HEK293 (cell line): ENCODE data around the gene IL10RB.
A peak's percentile ranks its signal among the peaks of the same experiment; 100 is the strongest.

Experiments used
- CTCF ChIA-PET: fragments of 350-600 bp; formaldehyde crosslinking; extraction: SDS; loops from one replicate; lab custom pipeline; 2021; ENCODE audit warnings: antibody characterized with exemption; lab: Yijun Ruan, JAX
- POLR2A ChIA-PET: fragments of 300-600 bp; formaldehyde crosslinking; extraction: SDS; loops from one replicate; lab custom pipeline; 2020; ENCODE audit warnings: antibody characterized with exemption, inconsistent platforms; lab: Yijun Ruan, JAX
- H3K27ac ChIP-seq: fragments of 200-500 bp; sonication (Bioruptor generic); 2 replicates; pipeline ENCODE4 v1.5.1; 2014; ENCODE audit warnings: low read depth, low read length, control low read depth, inconsistent platforms; ENCODE audit errors: extremely low read depth
- H3K36me3 ChIP-seq, 2 experiments: fragments of 200-500 bp in 1 of 2; sonication (Bioruptor generic) in 1 of 2; 1 replicate in 1 of 2; 2 replicates in 1 of 2; pipeline ENCODE4 v1.5.1; 2014 to 2017; ENCODE audit warnings: inconsistent platforms in 2 of 2, low read length in 2 of 2; ENCODE audit not compliant: control insufficient read depth in 2 of 2, insufficient read depth in 1 of 2
- H3K4me1 ChIP-seq: fragments of 200-500 bp; sonication (Bioruptor generic); 2 replicates; pipeline ENCODE4 v1.5.1; 2014; ENCODE audit warnings: mild to moderate bottlenecking, low read length, inconsistent platforms; ENCODE audit not compliant: control insufficient read depth, insufficient read depth
- H3K4me3 ChIP-seq: 2 replicates; pipeline ENCODE4 v1.5.1; 2011; ENCODE audit warnings: low read depth, mild to moderate bottlenecking, control low read depth, low read length, moderate library complexity
- H3K9me3 ChIP-seq: fragments of 200-500 bp; sonication (Bioruptor generic); 2 replicates; pipeline ENCODE4 v1.5.1; 2014; ENCODE audit warnings: low read depth, low read length, inconsistent platforms; ENCODE audit not compliant: control insufficient read depth, insufficient read depth
- GLIS1 ChIP-seq: fragments of 450-650 bp; formaldehyde crosslinking; IDR thresholded peaks from 2 replicates; pipeline ENCODE4 v1.5.1; 2016; ENCODE audit warnings: missing biosample characterization, missing genetic modification characterization
- RBAK ChIP-seq: fragments of 450-650 bp; formaldehyde crosslinking; IDR thresholded peaks from 2 replicates; pipeline ENCODE4 v1.5.1; 2016; ENCODE audit warnings: missing biosample characterization, missing genetic modification characterization
- SP2 ChIP-seq: fragments of 450-650 bp; formaldehyde crosslinking; IDR thresholded peaks from 2 replicates; pipeline ENCODE4 v1.5.1; 2016; ENCODE audit warnings: missing biosample characterization, missing genetic modification characterization
- ZBTB20 ChIP-seq: fragments of 450-650 bp; formaldehyde crosslinking; IDR thresholded peaks from 2 replicates; pipeline ENCODE4 v1.5.1; 2016; ENCODE audit warnings: missing biosample characterization, missing genetic modification characterization
- ZNF292 ChIP-seq: fragments of 450-650 bp; formaldehyde crosslinking; IDR thresholded peaks from 2 replicates; pipeline ENCODE4 v1.5.1; 2016; ENCODE audit warnings: low read depth, missing biosample characterization, missing genetic modification characterization, borderline replicate concordance
- ZNF324 ChIP-seq: fragments of 450-650 bp; formaldehyde crosslinking; IDR thresholded peaks from 2 replicates; pipeline ENCODE4 v1.5.1; 2016; ENCODE audit warnings: missing biosample characterization, missing genetic modification characterization
- ZNF335 ChIP-seq: fragments of 450-650 bp; formaldehyde crosslinking; conservative IDR thresholded peaks from 2 replicates; pipeline ENCODE4 v1.5.1; 2016; ENCODE audit warnings: missing biosample characterization, missing genetic modification characterization
- ZNF341 ChIP-seq: fragments of 450-650 bp; formaldehyde crosslinking; IDR thresholded peaks from 2 replicates; pipeline ENCODE4; 2016; ENCODE audit warnings: low read depth, missing biosample characterization, missing genetic modification characterization
- ZNF391 ChIP-seq: fragments of 450-650 bp; formaldehyde crosslinking; IDR thresholded peaks from 2 replicates; pipeline ENCODE4 v1.5.1; 2016; ENCODE audit warnings: low read depth, missing biosample characterization, missing genetic modification characterization, borderline replicate concordance
- ZNF768 ChIP-seq: fragments of 450-650 bp; formaldehyde crosslinking; IDR thresholded peaks from 2 replicates; pipeline ENCODE4 v1.5.1; 2018; ENCODE audit warnings: missing biosample characterization, mild to moderate bottlenecking, missing genetic modification characterization
- ZNF843 ChIP-seq: fragments of 450-650 bp; formaldehyde crosslinking; IDR thresholded peaks from 2 replicates; pipeline ENCODE4 v1.5.1; 2016; ENCODE audit warnings: missing biosample characterization, missing genetic modification characterization
- TF ChIP-seq, protein P1 (sequence below): fragments of 450-650 bp; formaldehyde crosslinking; IDR thresholded peaks from 2 replicates; pipeline ENCODE4 v1.5.1; 2016; ENCODE audit warnings: missing biosample characterization, missing genetic modification characterization
- TF ChIP-seq, protein P2 (sequence below): fragments of 450-650 bp; formaldehyde crosslinking; IDR thresholded peaks from 2 replicates; pipeline ENCODE4 v1.5.1; 2016; ENCODE audit warnings: missing biosample characterization, missing genetic modification characterization
- TF ChIP-seq, protein P3 (sequence below): fragments of 450-650 bp; formaldehyde crosslinking; IDR thresholded peaks from 2 replicates; pipeline ENCODE4 v1.5.1; 2016; ENCODE audit warnings: missing biosample characterization, missing genetic modification characterization, low read depth
- TF ChIP-seq, protein P4 (sequence below): IDR thresholded peaks from 2 replicates; pipeline ENCODE4 v1.6.1; 2011; ENCODE audit warnings: mild to moderate bottlenecking, low read depth, low read length, borderline replicate concordance
- TF ChIP-seq, protein P5 (sequence below): fragments of 450-650 bp; formaldehyde crosslinking; IDR thresholded peaks from 2 replicates; pipeline ENCODE4 v1.5.1; 2016; ENCODE audit warnings: missing biosample characterization, missing genetic modification characterization

Gene IL10RB

DNA sequence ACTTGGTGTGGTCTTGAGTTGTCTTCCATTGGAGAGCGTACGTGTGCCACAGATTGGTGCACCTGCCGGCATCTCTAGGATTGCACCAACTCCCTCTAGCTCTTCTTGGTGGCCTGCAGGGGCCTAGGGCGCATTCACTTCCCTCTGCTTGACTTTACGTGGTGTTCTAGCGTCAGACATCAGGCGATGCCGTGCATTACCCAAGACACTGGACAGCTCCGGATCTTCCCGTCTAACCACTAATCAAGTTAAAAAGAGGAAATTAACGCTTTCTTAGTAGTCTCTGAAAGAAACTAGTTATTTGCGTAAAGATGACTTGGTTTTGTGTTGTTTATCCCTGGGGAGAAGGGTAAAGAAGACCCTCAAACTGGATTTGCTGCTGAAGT is 510 bp upstream of the IL10RB start:
- no peak overlapping the region; the same call in 1 of the 2 replicates for H3K4me3 ChIP-seq
- no peaks in the 10 kb centered on the region for H3K9me3 ChIP-seq
- CTCF ChIA-PET, result interaction anchor here (0.8 to 1.4 kb wide), 2 partner anchors 96 to 179 kb away, joined by 3 read pairs; no protein-coding TSS in a partner anchor
- POLR2A ChIA-PET, result interaction anchor here (0.6 to 2.4 kb wide), 6 partner anchors 15 to 1631 kb away, joined by 3 to 11 read pairs (median 4); partner anchors contain the start of gene IFNAR1
- peaks cover 0 to 27% of the 10 kb centered on the region in 2 experiments; a peak in 2 of 3 replicates for H3K36me3 ChIP-seq
- TF ChIP-seq, protein P1, sequence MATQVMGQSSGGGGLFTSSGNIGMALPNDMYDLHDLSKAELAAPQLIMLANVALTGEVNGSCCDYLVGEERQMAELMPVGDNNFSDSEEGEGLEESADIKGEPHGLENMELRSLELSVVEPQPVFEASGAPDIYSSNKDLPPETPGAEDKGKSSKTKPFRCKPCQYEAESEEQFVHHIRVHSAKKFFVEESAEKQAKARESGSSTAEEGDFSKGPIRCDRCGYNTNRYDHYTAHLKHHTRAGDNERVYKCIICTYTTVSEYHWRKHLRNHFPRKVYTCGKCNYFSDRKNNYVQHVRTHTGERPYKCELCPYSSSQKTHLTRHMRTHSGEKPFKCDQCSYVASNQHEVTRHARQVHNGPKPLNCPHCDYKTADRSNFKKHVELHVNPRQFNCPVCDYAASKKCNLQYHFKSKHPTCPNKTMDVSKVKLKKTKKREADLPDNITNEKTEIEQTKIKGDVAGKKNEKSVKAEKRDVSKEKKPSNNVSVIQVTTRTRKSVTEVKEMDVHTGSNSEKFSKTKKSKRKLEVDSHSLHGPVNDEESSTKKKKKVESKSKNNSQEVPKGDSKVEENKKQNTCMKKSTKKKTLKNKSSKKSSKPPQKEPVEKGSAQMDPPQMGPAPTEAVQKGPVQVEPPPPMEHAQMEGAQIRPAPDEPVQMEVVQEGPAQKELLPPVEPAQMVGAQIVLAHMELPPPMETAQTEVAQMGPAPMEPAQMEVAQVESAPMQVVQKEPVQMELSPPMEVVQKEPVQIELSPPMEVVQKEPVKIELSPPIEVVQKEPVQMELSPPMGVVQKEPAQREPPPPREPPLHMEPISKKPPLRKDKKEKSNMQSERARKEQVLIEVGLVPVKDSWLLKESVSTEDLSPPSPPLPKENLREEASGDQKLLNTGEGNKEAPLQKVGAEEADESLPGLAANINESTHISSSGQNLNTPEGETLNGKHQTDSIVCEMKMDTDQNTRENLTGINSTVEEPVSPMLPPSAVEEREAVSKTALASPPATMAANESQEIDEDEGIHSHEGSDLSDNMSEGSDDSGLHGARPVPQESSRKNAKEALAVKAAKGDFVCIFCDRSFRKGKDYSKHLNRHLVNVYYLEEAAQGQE (tag by site-specific recombination), result peak; percentile 71
- TF ChIP-seq, protein P2, sequence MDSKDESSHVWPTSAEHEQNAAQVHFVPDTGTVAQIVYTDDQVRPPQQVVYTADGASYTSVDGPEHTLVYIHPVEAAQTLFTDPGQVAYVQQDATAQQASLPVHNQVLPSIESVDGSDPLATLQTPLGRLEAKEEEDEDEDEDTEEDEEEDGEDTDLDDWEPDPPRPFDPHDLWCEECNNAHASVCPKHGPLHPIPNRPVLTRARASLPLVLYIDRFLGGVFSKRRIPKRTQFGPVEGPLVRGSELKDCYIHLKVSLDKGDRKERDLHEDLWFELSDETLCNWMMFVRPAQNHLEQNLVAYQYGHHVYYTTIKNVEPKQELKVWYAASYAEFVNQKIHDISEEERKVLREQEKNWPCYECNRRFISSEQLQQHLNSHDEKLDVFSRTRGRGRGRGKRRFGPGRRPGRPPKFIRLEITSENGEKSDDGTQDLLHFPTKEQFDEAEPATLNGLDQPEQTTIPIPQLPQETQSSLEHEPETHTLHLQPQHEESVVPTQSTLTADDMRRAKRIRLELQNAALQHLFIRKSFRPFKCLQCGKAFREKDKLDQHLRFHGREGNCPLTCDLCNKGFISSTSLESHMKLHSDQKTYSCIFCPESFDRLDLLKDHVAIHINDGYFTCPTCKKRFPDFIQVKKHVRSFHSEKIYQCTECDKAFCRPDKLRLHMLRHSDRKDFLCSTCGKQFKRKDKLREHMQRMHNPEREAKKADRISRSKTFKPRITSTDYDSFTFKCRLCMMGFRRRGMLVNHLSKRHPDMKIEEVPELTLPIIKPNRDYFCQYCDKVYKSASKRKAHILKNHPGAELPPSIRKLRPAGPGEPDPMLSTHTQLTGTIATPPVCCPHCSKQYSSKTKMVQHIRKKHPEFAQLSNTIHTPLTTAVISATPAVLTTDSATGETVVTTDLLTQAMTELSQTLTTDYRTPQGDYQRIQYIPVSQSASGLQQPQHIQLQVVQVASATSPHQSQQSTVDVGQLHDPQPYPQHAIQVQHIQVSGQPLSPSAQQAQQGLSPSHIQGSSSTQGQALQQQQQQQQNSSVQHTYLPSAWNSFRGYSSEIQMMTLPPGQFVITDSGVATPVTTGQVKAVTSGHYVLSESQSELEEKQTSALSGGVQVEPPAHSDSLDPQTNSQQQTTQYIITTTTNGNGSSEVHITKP (tag by site-specific recombination), result no peak
- no peaks in the 10 kb centered on the region for H3K4me1 ChIP-seq
- H3K27ac ChIP-seq, result no peak overlapping the region

DNA sequence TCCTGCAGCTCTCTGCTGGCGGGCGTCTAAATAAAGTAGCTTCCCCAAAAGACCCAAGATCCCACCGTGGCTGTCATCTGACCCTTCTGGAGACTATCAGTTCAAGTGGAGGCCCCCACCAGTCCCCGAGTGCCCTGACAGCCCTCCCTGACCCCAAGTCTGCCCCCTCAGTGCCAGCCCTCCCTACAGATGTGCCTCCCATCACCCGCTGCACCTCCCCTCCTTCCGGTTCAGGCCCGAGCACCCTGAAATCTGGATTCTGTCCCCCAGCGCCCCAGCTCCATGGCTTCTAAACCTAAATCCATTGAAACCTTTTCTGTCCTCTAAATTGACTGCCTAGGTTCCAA is 595 bp downstream of the IL10RB start:
- Histone ChIP-seq H3K4me3 (peak overlapping the region; percentile 75), H3K27ac (peak overlapping the region; percentile 25; the same call in 1 of the 2 replicates), H3K36me3 (peaks cover 0 to 32% of the 10 kb centered on the region in 2 experiments; a peak in 2 of 3 replicates), H3K9me3 (no peaks in the 10 kb centered on the region), H3K4me1 (no peaks in the 10 kb centered on the region)
- POLR2A ChIA-PET, result interaction anchor here (0.6 to 2.4 kb wide), 4 partner anchors 14 to 58 kb away, joined by 3 to 11 read pairs (median 4); partner anchors contain the start of gene IFNAR1
- TF ChIP-seq, protein P3, sequence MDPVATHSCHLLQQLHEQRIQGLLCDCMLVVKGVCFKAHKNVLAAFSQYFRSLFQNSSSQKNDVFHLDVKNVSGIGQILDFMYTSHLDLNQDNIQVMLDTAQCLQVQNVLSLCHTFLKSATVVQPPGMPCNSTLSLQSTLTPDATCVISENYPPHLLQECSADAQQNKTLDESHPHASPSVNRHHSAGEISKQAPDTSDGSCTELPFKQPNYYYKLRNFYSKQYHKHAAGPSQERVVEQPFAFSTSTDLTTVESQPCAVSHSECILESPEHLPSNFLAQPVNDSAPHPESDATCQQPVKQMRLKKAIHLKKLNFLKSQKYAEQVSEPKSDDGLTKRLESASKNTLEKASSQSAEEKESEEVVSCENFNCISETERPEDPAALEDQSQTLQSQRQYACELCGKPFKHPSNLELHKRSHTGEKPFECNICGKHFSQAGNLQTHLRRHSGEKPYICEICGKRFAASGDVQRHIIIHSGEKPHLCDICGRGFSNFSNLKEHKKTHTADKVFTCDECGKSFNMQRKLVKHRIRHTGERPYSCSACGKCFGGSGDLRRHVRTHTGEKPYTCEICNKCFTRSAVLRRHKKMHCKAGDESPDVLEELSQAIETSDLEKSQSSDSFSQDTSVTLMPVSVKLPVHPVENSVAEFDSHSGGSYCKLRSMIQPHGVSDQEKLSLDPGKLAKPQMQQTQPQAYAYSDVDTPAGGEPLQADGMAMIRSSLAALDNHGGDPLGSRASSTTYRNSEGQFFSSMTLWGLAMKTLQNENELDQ (tag by site-specific recombination), result no peak
- TF ChIP-seq, protein P4, sequence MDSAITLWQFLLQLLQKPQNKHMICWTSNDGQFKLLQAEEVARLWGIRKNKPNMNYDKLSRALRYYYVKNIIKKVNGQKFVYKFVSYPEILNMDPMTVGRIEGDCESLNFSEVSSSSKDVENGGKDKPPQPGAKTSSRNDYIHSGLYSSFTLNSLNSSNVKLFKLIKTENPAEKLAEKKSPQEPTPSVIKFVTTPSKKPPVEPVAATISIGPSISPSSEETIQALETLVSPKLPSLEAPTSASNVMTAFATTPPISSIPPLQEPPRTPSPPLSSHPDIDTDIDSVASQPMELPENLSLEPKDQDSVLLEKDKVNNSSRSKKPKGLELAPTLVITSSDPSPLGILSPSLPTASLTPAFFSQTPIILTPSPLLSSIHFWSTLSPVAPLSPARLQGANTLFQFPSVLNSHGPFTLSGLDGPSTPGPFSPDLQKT, result no peak
- TF ChIP-seq ZNF292 (tag by site-specific recombination) (no peak), ZBTB20 (peak; percentile 90), ZNF391 (tag by site-specific recombination) (no peak), RBAK (no peak), ZNF335 (peak; percentile 50; the same call in 1 of the 2 replicates), SP2 (tag by site-specific recombination) (0 out of 2 replicates have a peak, but pooled peaks have one; percentile 4), GLIS1 (tag by site-specific recombination) (0 out of 2 replicates have a peak, but pooled peaks have one; percentile 0), ZNF843 (tag by site-specific recombination) (no peak), ZNF324 (tag by site-specific recombination) (no peak), ZNF768 (tag by site-specific recombination) (no peak), ZNF341 (tag by site-specific recombination) (0 out of 2 replicates have a peak, but pooled peaks have one; percentile 38)
- TF ChIP-seq, protein P5, sequence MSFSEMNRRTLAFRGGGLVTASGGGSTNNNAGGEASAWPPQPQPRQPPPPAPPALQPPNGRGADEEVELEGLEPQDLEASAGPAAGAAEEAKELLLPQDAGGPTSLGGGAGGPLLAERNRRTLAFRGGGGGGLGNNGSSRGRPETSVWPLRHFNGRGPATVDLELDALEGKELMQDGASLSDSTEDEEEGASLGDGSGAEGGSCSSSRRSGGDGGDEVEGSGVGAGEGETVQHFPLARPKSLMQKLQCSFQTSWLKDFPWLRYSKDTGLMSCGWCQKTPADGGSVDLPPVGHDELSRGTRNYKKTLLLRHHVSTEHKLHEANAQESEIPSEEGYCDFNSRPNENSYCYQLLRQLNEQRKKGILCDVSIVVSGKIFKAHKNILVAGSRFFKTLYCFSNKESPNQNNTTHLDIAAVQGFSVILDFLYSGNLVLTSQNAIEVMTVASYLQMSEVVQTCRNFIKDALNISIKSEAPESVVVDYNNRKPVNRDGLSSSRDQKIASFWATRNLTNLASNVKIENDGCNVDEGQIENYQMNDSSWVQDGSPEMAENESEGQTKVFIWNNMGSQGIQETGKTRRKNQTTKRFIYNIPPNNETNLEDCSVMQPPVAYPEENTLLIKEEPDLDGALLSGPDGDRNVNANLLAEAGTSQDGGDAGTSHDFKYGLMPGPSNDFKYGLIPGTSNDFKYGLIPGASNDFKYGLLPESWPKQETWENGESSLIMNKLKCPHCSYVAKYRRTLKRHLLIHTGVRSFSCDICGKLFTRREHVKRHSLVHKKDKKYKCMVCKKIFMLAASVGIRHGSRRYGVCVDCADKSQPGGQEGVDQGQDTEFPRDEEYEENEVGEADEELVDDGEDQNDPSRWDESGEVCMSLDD, result no peak
- TF ChIP-seq, all 188 proteins: peak for 5
- CTCF ChIA-PET, result interaction anchor here (0.5 to 1.4 kb wide), 3 partner anchors 14 to 95 kb away, joined by 3 read pairs; no protein-coding TSS in a partner anchor
